HepG2 (cell line): Measurements from ENCODE around the gene CISD3. TPM values are rescaled to one million over a fixed set of nuclear protein-coding genes. Genes with fewer than 3 reads are reported as not detected.

Experiments used
- CAMTA2 ChIP-seq: sonication (generic); formaldehyde crosslinking; IDR thresholded peaks from 2 replicates; pipeline ENCODE4 v1.4.0; 2020; ENCODE audit warnings: mild to moderate bottlenecking, missing genetic modification reagents, borderline replicate concordance
- CREB1 ChIP-seq, 2 experiments: fragments of 450-650 bp in 1 of 2; IDR thresholded peaks; 2 replicates each; pipeline ENCODE4 v1.6.1; 2016 to 2017; ENCODE audit warnings: control low read depth in 1 of 2, mild to moderate bottlenecking in 1 of 2, missing compliant biosample characterization in 1 of 2, missing genetic modification characterization in 1 of 2
- KLF6 ChIP-seq: IDR thresholded peaks from 2 replicates; pipeline ENCODE4 v1.8.0; 2016; ENCODE audit warnings: missing biosample characterization, missing genetic modification reagents
- MEIS2 ChIP-seq: sonication (generic); formaldehyde crosslinking; IDR thresholded peaks from 2 replicates; pipeline ENCODE4 v1.9.0; 2021; ENCODE audit warnings: mild to moderate bottlenecking, missing genetic modification reagents
- POLR2G ChIP-seq: fragments of 200-400 bp; formaldehyde crosslinking; IDR thresholded peaks from 2 replicates; pipeline ENCODE4 v1.6.1; 2018; ENCODE audit warnings: mild to moderate bottlenecking, low read depth, low read length, moderate library complexity
- SP140L ChIP-seq: sonication (generic); formaldehyde crosslinking; IDR thresholded peaks from 2 replicates; pipeline ENCODE4 v1.4.0; 2020; ENCODE audit warnings: missing genetic modification reagents, borderline replicate concordance
- SPEN ChIP-seq: sonication (generic); formaldehyde crosslinking; IDR thresholded peaks from 2 replicates; pipeline ENCODE4 v1.5.1; 2020; ENCODE audit warnings: low read depth, mild to moderate bottlenecking, missing genetic modification reagents
- ZFP37 ChIP-seq: sonication (generic); formaldehyde crosslinking; IDR thresholded peaks from 2 replicates; pipeline ENCODE4 v1.4.0; 2020; ENCODE audit warnings: missing genetic modification reagents, borderline replicate concordance
- polyA plus RNA-seq, 8 experiments: library from polyadenylated mRNA; depleted of rRNA in 3 of 8; stranded (reverse) in 7 of 8; unstranded in 1 of 8; fragments of >200 nt; fragmentation: Illumina TruSeq in 4 of 8; extraction: Trizol in 4 of 8; gene quantifications; 2 replicates each; pipeline versions ENCODE4 v1.2.1 to v1.2.3, GENCODE V29; 2011 to 2016; ENCODE audit warnings: low read depth in 4 of 8, missing spikeins in 1 of 8, mixed read lengths in 1 of 8; ENCODE audit not compliant: insufficient read depth in 1 of 8
- total RNA-seq, 5 experiments: library from RNA; depleted of rRNA; stranded (reverse); fragments of >200 nt; fragmentation: Illumina TruSeq; extraction: Trizol; gene quantifications; 2 replicates each; pipeline ENCODE4 v1.2.3, GENCODE V29; 2016; ENCODE audit warnings: low read depth in 1 of 5
- TF ChIP-seq, protein P1 (sequence below): IDR thresholded peaks from 2 replicates; pipeline ENCODE4 v1.6.1; 2012; ENCODE audit warnings: low read length, improper control_type of control experiment
- TF ChIP-seq, protein P2 (sequence below): sonication (generic); formaldehyde crosslinking; IDR thresholded peaks from 2 replicates; pipeline ENCODE4 v1.4.0; 2020; ENCODE audit warnings: missing genetic modification reagents, mild to moderate bottlenecking, borderline replicate concordance
- TF ChIP-seq, protein P3 (sequence below): sonication (generic); formaldehyde crosslinking; IDR thresholded peaks from 2 replicates; pipeline ENCODE4 v1.9.0; 2022; ENCODE audit warnings: missing genetic modification reagents, mild to moderate bottlenecking, borderline replicate concordance
- TF ChIP-seq, protein P4 (sequence below): IDR thresholded peaks from 2 replicates; pipeline ENCODE4 v1.6.1; 2018; ENCODE audit warnings: missing genetic modification reagents

Gene CISD3
- total and polyA plus RNA-seq, 2 of the 13 experiments (the other 11 are each of a cell fraction or from before 2014, with no cell fraction given) = 30.0 to 34.1 TPM

DNA sequence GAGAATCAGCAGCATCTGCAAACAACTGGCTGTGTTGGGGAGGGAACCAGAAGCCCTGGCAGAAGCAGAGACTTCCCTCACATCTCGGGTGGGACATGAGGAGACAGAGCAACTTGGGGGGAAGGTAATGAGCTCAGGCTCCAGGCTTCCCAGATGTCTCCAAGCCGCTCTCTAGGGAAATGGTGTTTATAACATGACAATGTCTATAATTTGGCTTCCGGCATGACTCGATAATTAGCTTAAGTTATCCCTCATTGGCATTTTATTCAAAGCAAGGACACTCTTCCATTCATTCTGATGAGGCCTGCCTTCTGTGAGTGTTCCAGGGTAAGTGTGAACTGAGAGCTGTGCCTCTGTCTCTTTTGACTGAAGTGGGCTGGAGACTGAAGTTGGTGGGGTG is 39.8 kb upstream of the CISD3 start (continued):
- TF ChIP-seq, protein P1, sequence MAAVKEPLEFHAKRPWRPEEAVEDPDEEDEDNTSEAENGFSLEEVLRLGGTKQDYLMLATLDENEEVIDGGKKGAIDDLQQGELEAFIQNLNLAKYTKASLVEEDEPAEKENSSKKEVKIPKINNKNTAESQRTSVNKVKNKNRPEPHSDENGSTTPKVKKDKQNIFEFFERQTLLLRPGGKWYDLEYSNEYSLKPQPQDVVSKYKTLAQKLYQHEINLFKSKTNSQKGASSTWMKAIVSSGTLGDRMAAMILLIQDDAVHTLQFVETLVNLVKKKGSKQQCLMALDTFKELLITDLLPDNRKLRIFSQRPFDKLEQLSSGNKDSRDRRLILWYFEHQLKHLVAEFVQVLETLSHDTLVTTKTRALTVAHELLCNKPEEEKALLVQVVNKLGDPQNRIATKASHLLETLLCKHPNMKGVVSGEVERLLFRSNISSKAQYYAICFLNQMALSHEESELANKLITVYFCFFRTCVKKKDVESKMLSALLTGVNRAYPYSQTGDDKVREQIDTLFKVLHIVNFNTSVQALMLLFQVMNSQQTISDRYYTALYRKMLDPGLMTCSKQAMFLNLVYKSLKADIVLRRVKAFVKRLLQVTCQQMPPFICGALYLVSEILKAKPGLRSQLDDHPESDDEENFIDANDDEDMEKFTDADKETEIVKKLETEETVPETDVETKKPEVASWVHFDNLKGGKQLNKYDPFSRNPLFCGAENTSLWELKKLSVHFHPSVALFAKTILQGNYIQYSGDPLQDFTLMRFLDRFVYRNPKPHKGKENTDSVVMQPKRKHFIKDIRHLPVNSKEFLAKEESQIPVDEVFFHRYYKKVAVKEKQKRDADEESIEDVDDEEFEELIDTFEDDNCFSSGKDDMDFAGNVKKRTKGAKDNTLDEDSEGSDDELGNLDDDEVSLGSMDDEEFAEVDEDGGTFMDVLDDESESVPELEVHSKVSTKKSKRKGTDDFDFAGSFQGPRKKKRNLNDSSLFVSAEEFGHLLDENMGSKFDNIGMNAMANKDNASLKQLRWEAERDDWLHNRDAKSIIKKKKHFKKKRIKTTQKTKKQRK = no peak
- TF ChIP-seq, protein P2, sequence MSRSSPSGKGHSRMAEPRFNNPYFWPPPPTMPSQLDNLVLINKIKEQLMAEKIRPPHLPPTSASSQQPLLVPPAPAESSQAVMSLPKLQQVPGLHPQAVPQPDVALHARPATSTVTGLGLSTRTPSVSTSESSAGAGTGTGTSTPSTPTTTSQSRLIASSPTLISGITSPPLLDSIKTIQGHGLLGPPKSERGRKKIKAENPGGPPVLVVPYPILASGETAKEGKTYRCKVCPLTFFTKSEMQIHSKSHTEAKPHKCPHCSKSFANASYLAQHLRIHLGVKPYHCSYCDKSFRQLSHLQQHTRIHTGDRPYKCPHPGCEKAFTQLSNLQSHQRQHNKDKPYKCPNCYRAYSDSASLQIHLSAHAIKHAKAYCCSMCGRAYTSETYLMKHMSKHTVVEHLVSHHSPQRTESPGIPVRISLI (CRISPR knock-in tag) = no peak
- TF ChIP-seq SP140L (CRISPR knock-in tag) (no peak), CREB1 (IDR thresholded peaks at IDR 0.05) (no peak), CREB1 (CRISPR knock-in tag; IDR thresholded peaks at IDR 0.05) (no peak), MEIS2 (no peak), CAMTA2 (CRISPR knock-in tag) (no peak), ZFP37 (CRISPR knock-in tag) (no peak), KLF6 (CRISPR knock-in tag) (no peak), SPEN (CRISPR knock-in tag) (no peak), POLR2G (no peak)
- TF ChIP-seq, protein P3, sequence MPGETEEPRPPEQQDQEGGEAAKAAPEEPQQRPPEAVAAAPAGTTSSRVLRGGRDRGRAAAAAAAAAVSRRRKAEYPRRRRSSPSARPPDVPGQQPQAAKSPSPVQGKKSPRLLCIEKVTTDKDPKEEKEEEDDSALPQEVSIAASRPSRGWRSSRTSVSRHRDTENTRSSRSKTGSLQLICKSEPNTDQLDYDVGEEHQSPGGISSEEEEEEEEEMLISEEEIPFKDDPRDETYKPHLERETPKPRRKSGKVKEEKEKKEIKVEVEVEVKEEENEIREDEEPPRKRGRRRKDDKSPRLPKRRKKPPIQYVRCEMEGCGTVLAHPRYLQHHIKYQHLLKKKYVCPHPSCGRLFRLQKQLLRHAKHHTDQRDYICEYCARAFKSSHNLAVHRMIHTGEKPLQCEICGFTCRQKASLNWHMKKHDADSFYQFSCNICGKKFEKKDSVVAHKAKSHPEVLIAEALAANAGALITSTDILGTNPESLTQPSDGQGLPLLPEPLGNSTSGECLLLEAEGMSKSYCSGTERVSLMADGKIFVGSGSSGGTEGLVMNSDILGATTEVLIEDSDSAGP (CRISPR knock-in tag) = no peak
- TF ChIP-seq, protein P4, sequence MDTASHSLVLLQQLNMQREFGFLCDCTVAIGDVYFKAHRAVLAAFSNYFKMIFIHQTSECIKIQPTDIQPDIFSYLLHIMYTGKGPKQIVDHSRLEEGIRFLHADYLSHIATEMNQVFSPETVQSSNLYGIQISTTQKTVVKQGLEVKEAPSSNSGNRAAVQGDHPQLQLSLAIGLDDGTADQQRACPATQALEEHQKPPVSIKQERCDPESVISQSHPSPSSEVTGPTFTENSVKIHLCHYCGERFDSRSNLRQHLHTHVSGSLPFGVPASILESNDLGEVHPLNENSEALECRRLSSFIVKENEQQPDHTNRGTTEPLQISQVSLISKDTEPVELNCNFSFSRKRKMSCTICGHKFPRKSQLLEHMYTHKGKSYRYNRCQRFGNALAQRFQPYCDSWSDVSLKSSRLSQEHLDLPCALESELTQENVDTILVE = no peak
